IPS-20b (cell line): ENCODE data around the gene TCAF2.
"Not testable (repeated sequence)": the region's sequence is repeated elsewhere in the genome, so short reads cannot be mapped to it uniquely, and the experiment has no call there.

Experiments used
- H3K27ac ChIP-seq: one replicate; pipeline ENCODE4 v1.5.1; 2013; ENCODE audit warnings: low read length
- H3K27me3 ChIP-seq: 2 replicates; pipeline ENCODE4 v1.6.1; 2013; ENCODE audit warnings: mild to moderate bottlenecking, low read length, inconsistent platforms; ENCODE audit not compliant: insufficient read depth
- H3K36me3 ChIP-seq: 2 replicates; pipeline ENCODE4 v1.6.1; 2013; ENCODE audit warnings: low read depth, mild to moderate bottlenecking, inconsistent platforms, low read length, moderate library complexity; ENCODE audit not compliant: insufficient read depth
- H3K4me1 ChIP-seq: 2 replicates; pipeline ENCODE4 v1.6.1; 2013; ENCODE audit warnings: mild to moderate bottlenecking, control low read depth, inconsistent platforms, low read length, moderate library complexity; ENCODE audit not compliant: insufficient read depth
- H3K4me3 ChIP-seq: 2 replicates; pipeline ENCODE4 v1.5.1; 2013; ENCODE audit warnings: mild to moderate bottlenecking, low read length, inconsistent platforms
- H3K9ac ChIP-seq: 2 replicates; pipeline ENCODE4 v1.6.1; 2013; ENCODE audit warnings: low read depth, mild to moderate bottlenecking, inconsistent platforms, low read length, moderate library complexity
- H3K9me3 ChIP-seq: 2 replicates; pipeline ENCODE4 v1.6.1; 2013; ENCODE audit warnings: mild to moderate bottlenecking, low read depth, low read length, inconsistent platforms; ENCODE audit not compliant: insufficient read depth

TCAF2 gene

DNA sequence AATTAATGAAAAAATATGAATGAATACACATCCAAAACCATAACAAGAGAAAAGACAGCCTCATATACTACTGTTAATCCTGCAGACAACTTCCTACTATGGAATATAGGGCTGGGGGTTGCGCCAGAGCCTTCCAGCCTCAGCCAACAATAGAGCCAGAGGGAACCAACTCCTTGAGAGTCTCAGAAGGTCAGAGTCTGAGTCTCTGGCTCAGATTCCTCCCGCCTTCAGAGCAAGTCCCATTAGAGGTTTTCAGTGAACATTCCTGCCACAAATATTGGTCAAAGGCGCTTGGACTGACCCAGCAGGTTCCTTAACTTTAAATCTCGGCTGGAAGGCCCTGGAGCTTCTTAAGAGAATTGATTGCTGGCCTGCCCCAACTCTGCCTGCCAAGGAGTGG is 11.7 kb downstream of the TCAF2 start:
- H3K4me1 ChIP-seq: not testable (repeated sequence)

DNA sequence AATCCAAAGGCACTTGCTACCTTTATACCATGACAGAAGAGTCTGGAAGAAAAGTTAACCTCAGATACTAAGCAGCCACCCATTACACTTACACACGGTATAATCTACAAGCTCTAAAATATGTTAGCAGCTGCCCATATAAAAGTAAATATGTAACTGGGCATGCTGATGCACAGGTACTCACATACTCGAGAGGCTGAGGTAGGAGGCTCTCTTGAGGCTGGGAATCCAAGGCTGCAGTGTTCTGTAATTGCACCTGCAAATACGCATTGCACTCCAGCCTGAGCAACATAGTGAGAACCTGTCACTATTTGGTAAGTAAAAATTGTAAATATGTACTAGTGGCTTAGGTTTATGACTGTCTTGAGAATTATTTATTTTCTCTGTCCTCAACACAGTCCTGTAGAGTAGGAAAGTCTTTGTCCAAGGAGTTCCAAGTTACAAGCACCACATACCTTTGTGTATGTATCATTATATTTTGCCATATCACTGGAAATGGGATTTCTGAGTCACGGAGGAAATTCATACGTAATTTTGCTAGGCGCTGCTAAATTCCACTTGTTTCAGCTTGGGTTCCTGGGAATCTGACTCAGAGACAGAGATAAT is 12.3 kb downstream of the TCAF2 start:
- not testable (repeated sequence) for H3K4me1 ChIP-seq, H3K27me3 ChIP-seq, H3K9me3 ChIP-seq, H3K27ac ChIP-seq, H3K4me3 ChIP-seq, H3K36me3 ChIP-seq, H3K9ac ChIP-seq

More for the DNA sequence above, 11.7 kb downstream of the TCAF2 start:
- H3K27ac ChIP-seq, H3K4me3 ChIP-seq, H3K9me3 ChIP-seq, H3K27me3 ChIP-seq, H3K9ac ChIP-seq, H3K36me3 ChIP-seq: not testable (repeated sequence)

DNA sequence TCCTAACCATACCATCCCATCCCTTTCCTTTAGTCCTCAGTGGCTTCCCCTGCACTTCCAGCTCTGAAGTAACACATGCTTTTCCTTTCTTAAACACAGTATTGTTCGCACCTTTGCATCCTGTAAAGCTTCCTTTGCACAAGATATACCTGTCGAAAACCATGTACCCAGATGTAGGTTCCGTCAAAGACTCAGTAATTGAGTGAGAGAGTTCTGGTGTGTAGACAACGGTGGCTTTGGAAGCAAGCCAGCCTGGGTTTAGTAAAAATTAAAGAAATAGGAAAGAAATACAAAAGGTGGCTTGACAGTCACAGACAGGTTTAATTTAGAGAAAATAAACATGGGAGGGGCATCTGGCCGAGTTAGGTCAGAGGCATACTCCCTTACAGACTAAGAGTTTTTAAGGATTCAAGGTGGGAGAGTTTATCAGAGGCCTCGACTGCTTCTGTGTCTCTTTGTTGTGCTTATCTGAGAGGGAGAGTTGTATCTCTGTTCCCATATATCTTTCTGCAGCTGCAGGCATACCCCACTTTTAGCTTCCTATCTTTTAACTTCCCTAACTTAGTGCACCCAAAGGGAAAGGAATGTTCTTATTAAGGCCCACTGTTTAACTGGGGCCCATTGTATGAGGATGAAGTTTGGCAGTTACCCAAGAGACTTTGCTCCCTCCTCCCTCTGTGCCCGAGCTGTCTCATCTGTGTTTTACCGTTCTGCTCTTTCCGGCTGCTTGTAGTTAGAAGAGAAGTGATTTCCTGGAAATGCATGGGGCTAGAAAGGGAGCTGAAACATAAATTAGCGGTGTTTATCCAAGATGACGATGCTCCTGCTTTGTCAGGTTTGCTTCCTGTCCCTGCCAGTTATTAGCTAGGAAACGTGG is 14.8 kb downstream of the TCAF2 start:
- not testable (repeated sequence) for H3K27me3 ChIP-seq, H3K27ac ChIP-seq, H3K9ac ChIP-seq, H3K4me3 ChIP-seq, H3K9me3 ChIP-seq, H3K36me3 ChIP-seq, H3K4me1 ChIP-seq

DNA sequence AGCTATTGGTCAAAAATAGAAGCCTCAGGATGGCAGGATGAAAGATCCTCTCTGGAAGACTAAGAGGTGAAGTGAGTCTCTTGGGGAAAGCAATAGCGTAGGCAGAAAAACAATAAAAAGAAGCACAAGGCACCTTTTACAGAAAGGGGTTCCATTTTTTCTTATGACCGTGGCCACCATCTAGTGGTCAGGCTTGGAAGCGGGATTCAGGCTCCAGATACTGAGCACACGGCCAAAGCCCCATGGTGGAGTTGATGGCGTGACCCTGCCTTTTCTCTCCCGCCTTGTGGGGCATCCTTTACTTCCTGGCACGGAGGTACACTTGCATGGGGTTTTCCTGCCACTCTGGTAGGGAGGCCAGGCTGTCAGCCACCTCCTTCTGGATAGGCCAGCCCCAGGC is 18.6 kb downstream of the TCAF2 start:
- H3K4me1 ChIP-seq, H3K27me3 ChIP-seq, H3K9me3 ChIP-seq, H3K36me3 ChIP-seq, H3K4me3 ChIP-seq, H3K9ac ChIP-seq, H3K27ac ChIP-seq: not testable (repeated sequence)

DNA sequence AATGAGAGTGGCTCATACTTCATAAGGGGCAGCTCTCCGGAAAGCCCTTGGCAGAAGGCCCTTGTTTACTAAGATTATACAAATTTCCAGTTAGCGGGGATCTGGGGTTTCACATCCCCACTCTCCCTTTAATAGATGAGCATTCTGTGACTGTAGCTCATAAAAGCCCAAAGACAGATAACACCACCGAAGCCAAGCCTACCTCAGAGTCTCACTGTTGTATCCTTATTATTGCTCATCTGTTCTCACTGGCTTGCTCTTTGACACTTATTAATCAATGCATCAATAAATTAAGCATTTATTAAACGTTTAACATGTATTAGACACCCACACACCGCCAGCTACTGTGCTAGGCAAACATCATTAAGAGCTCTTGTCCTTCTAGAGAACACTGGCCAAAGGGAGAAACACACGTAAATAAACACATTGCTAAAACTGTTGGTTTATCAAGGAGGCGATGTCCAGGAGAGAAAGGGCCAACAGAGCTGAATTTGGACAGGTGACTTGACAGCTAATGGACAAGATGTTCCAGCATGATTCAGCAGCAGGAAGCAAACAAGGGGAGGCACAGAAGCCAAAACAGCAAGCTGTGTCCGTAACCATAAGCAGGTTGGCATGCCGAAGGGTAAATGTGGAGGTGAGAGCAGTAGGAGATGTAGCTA is 19.9 kb downstream of the TCAF2 start:
- not testable (repeated sequence) for H3K36me3 ChIP-seq, H3K4me1 ChIP-seq, H3K9ac ChIP-seq, H3K27me3 ChIP-seq, H3K4me3 ChIP-seq, H3K27ac ChIP-seq, H3K9me3 ChIP-seq

DNA sequence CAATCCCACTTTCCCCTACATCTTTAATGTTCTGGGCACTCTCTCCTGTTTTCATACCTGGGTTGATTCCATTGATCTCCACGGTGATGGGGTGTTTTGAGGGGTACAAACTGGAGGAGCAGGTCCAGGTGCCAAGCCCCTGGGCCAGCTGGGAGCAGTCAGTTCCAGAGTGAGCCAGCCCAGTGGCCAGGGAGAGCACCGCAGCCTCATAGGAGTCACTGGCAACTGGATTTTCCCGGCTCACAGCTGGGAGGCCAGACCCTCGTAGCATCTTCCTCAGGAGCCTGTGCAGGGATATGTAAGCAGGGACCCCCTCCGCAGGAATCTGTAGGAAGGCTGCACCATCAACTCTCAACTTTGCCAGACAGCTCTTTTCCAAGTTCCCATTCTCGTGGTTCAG is 25.8 kb downstream of the TCAF2 start:
- H3K36me3 ChIP-seq, H3K4me3 ChIP-seq, H3K27me3 ChIP-seq, H3K9me3 ChIP-seq, H3K27ac ChIP-seq, H3K4me1 ChIP-seq, H3K9ac ChIP-seq: not testable (repeated sequence)

DNA sequence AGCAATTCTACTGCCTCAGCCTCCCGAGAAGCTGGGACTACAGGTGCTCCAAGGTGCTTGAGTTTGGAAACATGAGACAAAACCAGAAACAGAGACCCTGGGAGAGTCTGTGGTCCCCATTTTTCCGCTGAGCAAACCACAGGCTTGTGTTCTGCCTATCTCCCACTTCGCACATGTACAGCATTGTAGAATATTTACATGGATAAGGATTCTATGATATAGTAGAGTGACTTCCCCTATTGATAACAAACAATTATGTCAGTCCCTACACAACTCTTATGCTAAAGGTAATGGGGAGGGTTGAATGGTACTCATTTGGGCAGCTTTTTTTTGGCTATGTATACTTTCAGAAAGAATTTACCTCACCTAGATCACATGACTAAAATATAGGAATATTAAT is 29.1 kb downstream of the TCAF2 start:
- not testable (repeated sequence) for H3K4me3 ChIP-seq, H3K9me3 ChIP-seq, H3K27ac ChIP-seq, H3K36me3 ChIP-seq, H3K27me3 ChIP-seq, H3K9ac ChIP-seq, H3K4me1 ChIP-seq

DNA sequence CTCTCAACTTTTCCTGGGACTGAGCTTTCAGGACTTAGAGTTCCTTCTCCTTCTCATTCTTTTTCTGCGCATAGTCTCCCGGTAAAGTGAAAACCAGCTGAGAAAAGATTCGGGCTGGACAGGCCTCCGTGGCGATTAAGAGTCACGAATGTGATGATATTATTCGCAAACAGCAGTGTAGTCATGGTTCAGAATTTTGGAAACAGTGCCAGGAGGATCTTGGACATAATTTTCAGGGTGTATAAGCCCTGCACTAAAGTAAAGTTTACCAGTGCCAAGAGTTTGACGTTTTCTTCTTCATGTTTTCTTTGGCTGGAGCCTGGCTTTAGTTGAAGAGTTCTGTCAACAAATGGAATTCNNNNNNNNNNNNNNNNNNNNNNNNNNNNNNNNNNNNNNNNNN is 29.7 kb downstream of the TCAF2 start:
- H3K27me3 ChIP-seq, H3K4me1 ChIP-seq, H3K27ac ChIP-seq, H3K9ac ChIP-seq, H3K9me3 ChIP-seq, H3K36me3 ChIP-seq, H3K4me3 ChIP-seq: not testable (repeated sequence)
